HUDEP-2 (cell line): ENCODE results near the gene FBLN2.

Experiments
- DNase-seq, 76 experiments: peaks; one replicate each; lab custom pipeline; 2025; ENCODE audit not compliant: unreplicated experiment in 76 of 76; lab: John Stamatoyannopoulos, UW

FBLN2 gene

DNA sequence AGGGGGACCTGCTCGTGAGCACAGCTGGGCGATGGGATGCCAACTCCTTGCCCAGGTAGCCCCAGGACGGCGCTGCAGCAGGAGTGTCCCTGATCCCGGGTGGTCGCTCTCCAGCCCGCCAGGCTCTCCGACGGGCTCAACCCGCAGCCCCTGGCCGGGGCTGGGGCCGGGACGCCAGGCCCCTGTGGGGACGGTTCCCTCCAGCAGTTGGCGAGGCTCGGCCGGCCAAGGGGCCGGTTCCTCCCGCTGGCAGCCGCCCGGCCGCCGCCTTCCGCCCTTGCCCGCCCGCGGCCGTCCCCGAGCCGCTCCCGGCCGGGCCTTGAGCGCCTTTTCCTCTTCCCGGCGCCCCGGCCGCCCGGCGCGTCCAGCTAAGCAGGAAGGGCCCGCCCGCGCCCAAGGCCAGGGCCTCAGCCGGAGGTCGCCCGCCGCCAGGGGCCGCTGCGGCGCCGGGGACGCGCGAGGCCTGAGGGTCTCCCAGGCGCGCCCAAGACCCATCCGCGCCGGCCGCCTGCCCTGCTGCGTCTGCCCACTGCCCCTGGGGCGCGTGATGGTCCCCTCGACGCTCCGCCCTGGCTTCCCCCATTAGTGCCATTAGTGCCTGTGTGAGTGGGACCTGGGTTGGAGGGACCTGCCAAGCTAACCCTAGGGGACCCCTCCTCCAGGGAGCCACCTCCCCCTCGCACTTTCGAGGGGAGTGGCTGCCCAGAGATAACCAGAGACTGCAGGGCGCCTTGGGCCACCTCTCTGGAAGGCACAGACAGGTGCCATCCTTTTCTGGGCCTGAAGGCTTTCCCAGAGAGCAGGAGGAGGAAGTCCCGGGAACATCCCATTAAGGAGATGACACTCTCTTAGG is 106.4 kb downstream of the FBLN2 start:
- DNase-seq, result no peak

GRCh38 chr3:13656584-13657301 is 107.8 kb downstream of the FBLN2 start:
- DNase-seq, result no peak

DNA sequence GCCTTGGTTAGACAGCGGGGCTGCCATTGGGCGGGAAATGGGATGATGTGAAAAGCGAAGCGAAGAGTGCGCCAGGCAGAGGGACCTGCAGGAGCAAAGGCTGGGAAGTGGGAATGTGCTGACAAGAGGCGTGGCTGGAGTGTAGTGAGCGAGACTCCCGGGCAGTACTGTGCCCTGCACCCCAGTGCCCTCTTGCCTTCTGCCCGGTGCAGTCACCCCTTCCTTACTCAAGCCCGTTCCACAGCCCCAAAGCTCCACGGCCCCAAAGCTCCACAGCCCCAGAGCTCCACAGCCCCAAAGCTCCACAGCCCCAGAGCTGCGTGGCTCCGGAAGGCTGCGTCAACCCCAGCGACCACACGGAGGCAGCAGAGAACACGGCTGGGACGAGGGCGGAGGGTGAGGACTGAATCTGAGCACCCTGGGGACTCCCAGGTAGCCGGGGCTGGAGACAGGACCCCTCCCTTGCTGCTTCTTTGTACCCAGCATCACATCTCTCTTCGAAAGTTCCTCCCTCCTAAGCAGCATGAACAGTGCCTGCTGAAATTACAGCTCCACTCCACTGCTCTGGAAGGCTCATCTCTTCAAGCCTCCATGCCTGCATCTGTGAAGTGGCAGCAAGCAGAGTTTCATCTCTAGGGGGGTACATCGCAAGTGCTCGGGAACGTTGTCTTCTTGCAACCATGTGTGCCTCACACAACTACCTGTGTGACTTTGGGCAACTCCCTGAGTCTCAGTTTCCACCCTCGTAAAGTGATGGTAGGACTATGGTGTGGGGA is 108.9 kb downstream of the FBLN2 start:
- peak in 32 of 76 experiments; percentile 2 to 57 (median 17) for DNase-seq

- no peak for DNase-seq
These were observed 109.8 kb downstream of the FBLN2 start for GRCh38 chr3:13658681-13659080.

DNA sequence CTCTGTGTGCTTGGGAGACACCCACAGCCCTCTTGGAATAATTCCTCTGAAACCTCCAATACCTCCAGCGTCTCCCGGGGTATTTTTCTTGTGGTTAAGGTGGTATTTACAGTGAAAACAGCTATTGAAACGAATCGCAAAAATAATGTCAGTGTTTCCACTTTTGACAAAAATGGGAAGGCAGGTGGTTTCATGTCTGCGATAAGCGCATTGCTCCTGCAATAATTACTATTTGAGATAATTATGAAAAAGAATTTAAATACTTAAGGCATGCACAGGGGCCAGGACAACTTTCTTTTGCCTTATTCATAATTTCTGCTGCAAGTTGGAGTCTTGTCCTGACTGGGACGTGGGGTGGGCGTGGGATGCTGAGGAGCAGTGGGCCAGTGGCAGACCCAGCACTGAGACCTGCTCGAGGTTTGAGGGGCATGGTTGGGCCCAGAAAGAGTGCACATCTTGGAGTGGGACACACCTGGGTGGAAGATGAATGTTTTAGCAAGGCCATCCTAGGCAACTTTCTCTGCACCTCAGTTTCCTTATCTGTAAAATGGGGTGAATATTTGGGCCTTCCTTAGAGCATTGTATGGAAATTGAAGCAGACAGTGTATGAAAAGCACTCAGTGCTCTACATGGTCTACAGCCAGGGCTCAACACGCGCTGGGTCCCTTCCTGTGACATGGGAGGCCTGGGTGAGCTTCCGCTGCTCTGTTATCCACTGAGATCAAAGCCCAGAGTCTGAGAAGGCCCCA is 110.5 kb downstream of the FBLN2 start:
- no peak for DNase-seq

GRCh38 chr3:13660042-13660874 is 111.3 kb downstream of the FBLN2 start:
- DNase-seq, result no peak

GRCh38 chr3:13661121-13661520 is 112.2 kb downstream of the FBLN2 start:
- DNase-seq, result no peak

GRCh38 chr3:13662238-13662847 is 113.4 kb downstream of the FBLN2 start:
- DNase-seq, result no peak

GRCh38 chr3:13663781-13664535 is 115.0 kb downstream of the FBLN2 start:
- no peak for DNase-seq

GRCh38 chr3:13665582-13666226 is 116.8 kb downstream of the FBLN2 start:
- DNase-seq, result no peak

DNA sequence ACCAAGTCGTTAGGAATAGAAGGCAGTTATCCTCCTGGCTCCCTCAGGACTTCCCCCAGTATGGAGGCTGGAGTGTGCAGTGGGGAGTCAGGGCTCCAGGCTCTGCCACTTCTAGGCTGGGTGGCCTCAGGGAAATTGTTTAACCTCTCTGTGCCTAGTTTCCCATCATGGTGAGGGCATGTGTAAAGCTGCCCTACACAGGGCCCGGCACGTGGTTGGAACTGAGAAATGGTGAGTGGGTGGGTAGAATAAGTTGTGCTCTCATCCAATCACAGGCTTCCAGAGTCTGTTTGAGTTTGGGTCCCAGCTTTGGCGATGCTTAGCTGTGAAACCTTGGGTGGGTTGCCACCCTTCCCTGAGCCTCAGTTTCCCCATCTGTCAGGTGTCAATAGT is 117.3 kb downstream of the FBLN2 start:
- no peak for DNase-seq

DNA sequence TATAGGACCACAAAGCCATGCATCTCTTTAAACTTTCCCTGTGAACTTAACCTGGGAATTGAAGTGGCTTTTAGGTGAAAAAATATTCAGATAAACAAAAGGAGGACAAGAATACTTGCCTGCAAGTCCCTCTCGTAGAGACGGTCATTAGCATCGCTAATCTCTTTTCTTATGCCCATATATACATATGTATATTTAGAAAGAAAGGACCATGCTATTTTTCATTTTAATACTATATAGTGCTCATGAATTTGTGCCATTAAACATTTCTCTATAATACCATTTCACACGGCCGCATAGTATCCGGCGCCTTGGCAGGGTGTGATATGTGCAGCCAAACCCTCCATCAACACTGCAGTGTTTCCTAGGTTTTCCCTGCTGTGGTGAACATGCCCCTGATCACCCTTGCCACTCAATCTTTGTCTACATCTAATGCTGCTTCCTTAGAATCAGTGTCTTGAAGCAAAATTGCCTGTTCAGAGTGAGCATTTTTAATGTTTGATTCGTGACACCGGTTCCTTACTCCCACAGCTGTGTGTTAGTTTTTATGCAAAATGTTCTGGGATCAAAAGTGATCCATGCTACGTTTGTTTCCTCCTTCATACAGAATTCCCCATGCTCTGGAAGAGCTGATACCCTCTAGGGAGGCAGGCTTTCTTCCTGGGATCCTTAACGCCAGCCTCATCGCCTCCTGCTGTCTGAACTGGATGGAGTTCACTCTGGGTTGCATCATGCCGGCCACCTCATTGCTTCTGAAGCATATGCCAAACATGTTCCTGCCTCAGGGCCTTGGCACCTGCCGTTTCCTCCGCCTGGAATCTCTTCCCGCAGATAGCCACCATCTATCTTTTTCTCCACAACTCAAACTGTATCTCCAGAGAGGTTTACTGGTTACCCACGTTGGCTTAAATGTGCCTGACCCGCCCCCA is 118.1 kb downstream of the FBLN2 start:
- DNase-seq, result no peak

GRCh38 chr3:13668136-13668535 is 119.2 kb downstream of the FBLN2 start:
- DNase-seq, result no peak

DNA sequence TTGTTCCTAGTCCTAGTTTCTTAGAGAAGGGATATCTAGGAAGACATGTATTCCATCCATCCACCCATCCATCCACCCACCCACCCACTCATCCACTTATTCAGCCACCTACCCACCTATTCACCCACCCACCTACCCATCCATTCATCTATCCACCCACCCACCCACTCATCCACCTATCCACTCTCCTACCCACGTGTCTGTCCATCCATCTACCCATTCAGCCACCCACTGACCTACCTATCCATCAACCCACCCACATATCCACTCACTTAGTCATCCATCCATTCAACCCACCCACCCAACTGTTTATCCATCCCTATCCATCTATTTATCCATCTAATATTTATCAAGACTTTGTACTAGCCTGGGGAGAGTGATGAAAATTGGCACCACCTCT is 120.5 kb downstream of the FBLN2 start:
- no peak for DNase-seq

GRCh38 chr3:13670292-13670691 is 121.4 kb downstream of the FBLN2 start:
- no peak for DNase-seq

DNA sequence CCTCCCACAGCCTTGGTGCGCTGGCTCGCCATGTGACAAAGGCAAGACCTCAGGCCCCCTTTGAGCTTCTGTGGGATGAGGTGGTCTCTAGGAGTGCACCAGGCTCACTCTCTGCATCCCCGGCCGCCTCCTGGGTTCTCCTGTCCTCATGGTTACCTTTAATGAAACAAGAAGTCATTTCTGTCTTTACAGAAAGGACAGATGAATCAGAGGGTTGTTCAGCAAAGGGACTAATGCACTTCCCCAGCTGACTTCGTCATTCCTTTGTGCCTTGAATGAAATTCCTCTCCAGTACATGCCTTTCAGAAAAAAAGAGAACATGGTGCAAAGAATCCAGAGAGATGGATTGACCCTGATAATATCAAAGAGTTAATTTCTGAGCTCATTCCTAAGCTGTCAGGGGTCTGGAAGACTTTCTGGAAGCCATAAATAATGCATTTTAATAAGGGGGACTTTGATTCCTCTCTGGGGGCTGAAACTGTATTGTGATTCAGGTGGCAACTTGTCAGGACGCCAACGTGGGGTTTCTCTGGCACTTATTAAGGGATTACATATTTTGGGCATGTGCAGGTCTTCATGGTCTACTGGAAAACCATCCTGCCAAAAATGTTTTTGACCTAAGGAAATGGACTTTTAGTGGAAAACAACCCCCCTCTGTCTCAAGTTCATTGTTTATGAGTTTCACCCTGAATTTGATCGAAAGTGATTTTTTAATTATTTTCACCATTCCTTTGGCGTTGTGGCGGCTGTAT is 122.7 kb downstream of the FBLN2 start:
- DNase-seq, result no peak
